ENCODE data around the gene ERC1. TPM values are rescaled to one million over a fixed set of nuclear protein-coding genes. Genes with fewer than 3 reads are reported as not detected.

Gene ERC1
- total RNA-seq, result 21.5 and 22.2 TPM in 2 replicates

DNA sequence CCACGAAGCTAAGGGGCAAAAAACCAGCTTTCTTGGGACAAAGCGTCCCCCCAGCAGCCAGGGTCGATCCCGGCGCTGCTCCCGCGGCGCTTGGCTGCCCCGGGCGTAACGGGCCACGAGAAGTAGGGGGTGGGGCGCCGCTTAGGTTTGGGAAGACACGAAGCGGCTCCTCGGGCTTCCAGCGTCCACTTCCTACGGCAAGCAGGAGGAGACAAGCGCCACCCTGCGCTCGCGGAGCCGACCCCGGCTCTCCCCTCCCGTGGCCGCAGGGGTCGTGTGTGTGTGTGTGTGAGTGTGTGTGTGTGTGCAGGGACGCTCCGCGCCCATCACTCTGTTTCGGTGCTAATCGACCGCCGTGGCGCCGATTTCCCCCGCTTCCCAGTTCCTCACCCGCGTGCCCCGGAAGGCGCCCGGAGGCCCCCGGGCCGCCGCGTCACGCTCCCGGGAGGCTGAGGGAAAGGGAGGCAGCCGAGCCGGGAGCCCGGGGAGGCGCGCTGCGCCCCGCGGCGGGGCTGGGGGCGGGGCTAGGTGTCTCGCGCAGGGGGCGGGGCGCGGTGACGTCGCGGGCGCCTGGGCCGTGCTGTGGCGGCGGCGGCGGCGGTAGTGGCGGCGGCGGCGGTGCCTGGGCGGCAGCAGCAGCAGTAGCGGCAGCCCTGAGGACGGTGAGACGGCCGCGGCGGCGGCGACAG lies at the start of gene ERC1:
Gene ERC1, plus strand, starts transcription at position 563 of the 689 bp plus-strand sequence. CDS start 36,681 bp downstream, outside the sequence.

GRCh38 chr12:949453-950191 lies 41.4 kb upstream of the ERC1 start, which contains the start of gene RAD52:
Gene RAD52 (minus strand): TSS chr12:949694. CDS start chr12:933058, 16,636 bp downstream.

Other genes with a start within 250 kb of the ERC1 start
- 43.2 and 54.5 TPM in 2 replicates for gene WNK1, start 238.6 kb upstream of the ERC1 start, total RNA-seq
- gene RAD52, start 41.5 kb upstream of the ERC1 start, total RNA-seq, result 4.6 and 10.2 TPM in 2 replicates